Epithelial cell of esophagus (primary cell): ENCODE results near the gene PLEKHH3.
"Not testable (repeated sequence)": the region's sequence is repeated elsewhere in the genome, so short reads cannot be mapped to it uniquely, and the experiment has no call there.

Source experiments
- DNase-seq: peaks from one replicate; pipeline ENCODE4 v3.0.0; 2010; ENCODE audit warnings: low read depth
- H3K4me3 ChIP-seq: 2 replicates; pipeline ENCODE4 v1.5.1; 2011; ENCODE audit warnings: mild to moderate bottlenecking, low read length, control low read depth
- CTCF ChIP-seq: IDR thresholded peaks from 2 replicates; pipeline ENCODE4 v1.5.1; 2011; ENCODE audit warnings: low read depth, mild to moderate bottlenecking, low read length, control low read depth, inconsistent platforms; ENCODE audit not compliant: insufficient read depth; ENCODE audit errors: missing control alignments

PLEKHH3 gene

GRCh38 chr17:42639525-42640113, 37.2 kb downstream of the PLEKHH3 start:
- no peak for DNase-seq
- no peak for TF ChIP-seq CTCF
- no peak overlapping the region for H3K4me3 ChIP-seq

GRCh38 chr17:42632949-42633444, 43.8 kb downstream of the PLEKHH3 start:
- DNase-seq: peak; percentile 80
- H3K4me3 ChIP-seq: no peak overlapping the region
- no peak for TF ChIP-seq CTCF

GRCh38 chr17:42629411-42630009, 47.3 kb downstream of the PLEKHH3 start:
- no peak overlapping the region for H3K4me3 ChIP-seq
- TF ChIP-seq CTCF: no peak
- DNase-seq: peak; percentile 97

- not testable (repeated sequence) for DNase-seq, H3K4me3 ChIP-seq
Observed at GRCh38 chr17:42627032-42627764, 49.6 kb downstream of the PLEKHH3 start.

GRCh38 chr17:42623732-42624596, 52.8 kb downstream of the PLEKHH3 start:
- TF ChIP-seq CTCF: peak; percentile 16
- no peak overlapping the region for H3K4me3 ChIP-seq
- peak; percentile 85 for DNase-seq

GRCh38 chr17:42623271-42623670, 53.5 kb downstream of the PLEKHH3 start:
- no peak for DNase-seq
- no peak for TF ChIP-seq CTCF

GRCh38 chr17:42621987-42622386, 54.8 kb downstream of the PLEKHH3 start:
- DNase-seq, H3K4me3 ChIP-seq: not testable (repeated sequence)

More at GRCh38 chr17:42623271-42623670, 53.5 kb downstream of the PLEKHH3 start:
- H3K4me3 ChIP-seq: no peak overlapping the region
